Adipocyte (in vitro differentiated cells): ENCODE data around the gene TRIM64.
"Not testable (repeated sequence)": the region's sequence is repeated elsewhere in the genome, so short reads cannot be mapped to it uniquely, and the experiment has no call there.

Source experiments
- DNase-seq: peaks from one replicate; pipeline ENCODE4 v3.0.0-alpha.2; 2015; ENCODE audit warnings: low read depth
- H3K27me3 ChIP-seq: replicated peaks from 2 replicates; pipeline ENCODE4 v1.7.0; 2013; ENCODE audit warnings: mild to moderate bottlenecking, low read length, moderate library complexity; ENCODE audit not compliant: control insufficient read depth, insufficient read depth
- H3K36me3 ChIP-seq: 2 replicates; pipeline ENCODE4 v1.7.0; 2013; ENCODE audit warnings: low read length, mild to moderate bottlenecking, moderate library complexity; ENCODE audit not compliant: control insufficient read depth, insufficient read depth, severe bottlenecking
- H3K4me1 ChIP-seq: 2 replicates; pipeline ENCODE4 v1.7.0; 2013; ENCODE audit warnings: mild to moderate bottlenecking, low read length, moderate library complexity; ENCODE audit not compliant: control insufficient read depth, insufficient read depth
- H3K4me3 ChIP-seq: 2 replicates; pipeline ENCODE4 v1.7.0; 2013; ENCODE audit warnings: mild to moderate bottlenecking, low read length, moderate library complexity
- H3K9ac ChIP-seq: 2 replicates; pipeline ENCODE4 v1.7.0; 2013; ENCODE audit warnings: mild to moderate bottlenecking, low read length, moderate library complexity
- H3K9me3 ChIP-seq: 2 replicates; pipeline ENCODE4 v1.7.0; 2013; ENCODE audit warnings: mild to moderate bottlenecking, low read length, moderate library complexity; ENCODE audit not compliant: control insufficient read depth

TRIM64 gene

GRCh38 chr11:89965737-89966136 lies at the start of gene TRIM64:
TRIM64 (plus strand) TSS chr11:89966037; CDS start chr11:89968504, 2,467 bp downstream.
- not testable (repeated sequence) for H3K4me3 ChIP-seq, H3K9ac ChIP-seq, DNase-seq, H3K27me3 ChIP-seq, H3K4me1 ChIP-seq, H3K36me3 ChIP-seq, H3K9me3 ChIP-seq

GRCh38 chr11:89922195-89922660 lies 43.6 kb upstream of the TRIM64 start, which contains the start of gene TRIM49D1:
TRIM49D1 (minus strand) TSS chr11:89922245; CDS start chr11:89917710, 4,535 bp downstream.
- H3K4me3 ChIP-seq, result no peak within 1 kb of the TSS
- H3K9ac ChIP-seq, result no peak within 1 kb of the TSS
- no peaks in the 10 kb centered on the region for H3K27me3 ChIP-seq
- H3K4me1 ChIP-seq, result no peaks in the 10 kb centered on the region
- DNase-seq, result no peak
- H3K36me3 ChIP-seq, result no peaks in the 10 kb centered on the region
- no peaks in the 10 kb centered on the region for H3K9me3 ChIP-seq

GRCh38 chr11:89923764-89924163 lies 42.1 kb upstream of the TRIM64 start, which contains the start of gene TRIM49D2:
TRIM49D2 (plus strand) TSS chr11:89924064; CDS start chr11:89926762, 2,698 bp downstream.
- not testable (repeated sequence) for H3K36me3 ChIP-seq, DNase-seq, H3K27me3 ChIP-seq, H3K4me1 ChIP-seq, H3K4me3 ChIP-seq, H3K9ac ChIP-seq, H3K9me3 ChIP-seq

GRCh38 chr11:89960833-89961232 lies 5.0 kb upstream of the TRIM64 start:
- DNase-seq, H3K9me3 ChIP-seq, H3K27me3 ChIP-seq, H3K4me3 ChIP-seq, H3K4me1 ChIP-seq, H3K9ac ChIP-seq, H3K36me3 ChIP-seq: not testable (repeated sequence)
